ENCODE data around the gene MUS81.

MUS81 gene

DNA sequence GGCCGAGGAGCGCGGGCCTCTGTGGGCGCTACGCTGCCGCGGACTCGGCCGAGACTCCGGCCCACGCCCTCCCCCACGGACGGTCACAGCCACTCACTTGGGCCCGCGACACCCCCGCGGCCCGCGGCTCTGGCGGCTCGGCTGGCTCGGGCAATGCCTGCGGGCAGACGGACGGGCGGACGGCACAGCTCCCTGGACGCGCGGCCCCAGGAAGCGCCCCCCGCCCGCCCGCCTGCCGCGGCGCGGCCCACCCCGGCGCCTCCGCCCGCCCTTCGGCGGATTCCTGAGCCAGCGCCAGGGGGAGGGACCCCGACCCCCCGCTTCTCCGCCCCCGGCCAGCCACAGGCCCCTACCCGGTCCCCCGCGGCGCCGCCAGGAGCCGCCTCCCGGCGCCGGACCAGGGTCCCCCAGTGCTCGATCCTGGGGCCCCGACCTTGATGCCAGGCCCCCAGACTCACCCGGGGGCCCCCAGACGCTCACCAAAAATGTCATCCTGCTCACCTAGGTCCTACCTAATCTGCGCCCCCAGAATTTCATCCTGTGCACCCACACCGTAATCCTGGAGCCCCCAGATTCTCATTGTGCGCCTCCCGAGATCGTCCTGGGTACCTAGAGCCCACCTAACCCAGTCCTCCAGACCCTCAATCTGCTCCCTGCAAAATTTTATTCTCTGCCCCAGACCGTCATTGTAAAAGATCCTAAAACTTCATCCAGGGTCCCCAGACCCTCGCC, 12.5 kb downstream of the MUS81 start, which contains the start of gene EFEMP2:
Gene EFEMP2, minus strand, starts transcription at position 215 of the 732 bp plus-strand sequence. CDS start 446 bp downstream, outside the sequence.
- Histone ChIP-seq H3K27ac (replicated peaks) (peak within 1 kb of the TSS; percentile 35), H3K27me3 (ENCODE audit: insufficient read depth, poor library complexity, severe bottlenecking) (no peaks in the 10 kb centered on the region), H3K4me3 (replicated peaks; ENCODE audit: insufficient read depth, low read length) (peak within 1 kb of the TSS; percentile 46)
- TF ChIP-seq POLR2AphosphoS5 (IDR thresholded peaks at IDR 0.05; ENCODE audit: low read depth) (no peak), SPI1 (IDR thresholded peaks at IDR 0.05; ENCODE audit: borderline replicate concordance, low read depth) (no peak), REST (IDR thresholded peaks at IDR 0.05; ENCODE audit: insufficient replicate concordance, low read depth) (no peak), GABPA (IDR thresholded peaks at IDR 0.05; ENCODE audit: low read depth) (no peak)
- TF ChIP-seq, protein P1, sequence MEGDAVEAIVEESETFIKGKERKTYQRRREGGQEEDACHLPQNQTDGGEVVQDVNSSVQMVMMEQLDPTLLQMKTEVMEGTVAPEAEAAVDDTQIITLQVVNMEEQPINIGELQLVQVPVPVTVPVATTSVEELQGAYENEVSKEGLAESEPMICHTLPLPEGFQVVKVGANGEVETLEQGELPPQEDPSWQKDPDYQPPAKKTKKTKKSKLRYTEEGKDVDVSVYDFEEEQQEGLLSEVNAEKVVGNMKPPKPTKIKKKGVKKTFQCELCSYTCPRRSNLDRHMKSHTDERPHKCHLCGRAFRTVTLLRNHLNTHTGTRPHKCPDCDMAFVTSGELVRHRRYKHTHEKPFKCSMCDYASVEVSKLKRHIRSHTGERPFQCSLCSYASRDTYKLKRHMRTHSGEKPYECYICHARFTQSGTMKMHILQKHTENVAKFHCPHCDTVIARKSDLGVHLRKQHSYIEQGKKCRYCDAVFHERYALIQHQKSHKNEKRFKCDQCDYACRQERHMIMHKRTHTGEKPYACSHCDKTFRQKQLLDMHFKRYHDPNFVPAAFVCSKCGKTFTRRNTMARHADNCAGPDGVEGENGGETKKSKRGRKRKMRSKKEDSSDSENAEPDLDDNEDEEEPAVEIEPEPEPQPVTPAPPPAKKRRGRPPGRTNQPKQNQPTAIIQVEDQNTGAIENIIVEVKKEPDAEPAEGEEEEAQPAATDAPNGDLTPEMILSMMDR (IDR thresholded peaks at IDR 0.05; ENCODE audit: insufficient read depth, low read length), result no peak
- no peak for DNase-seq (ENCODE audit: low read depth in 1 of 2, low spot score in 1 of 2)

DNA sequence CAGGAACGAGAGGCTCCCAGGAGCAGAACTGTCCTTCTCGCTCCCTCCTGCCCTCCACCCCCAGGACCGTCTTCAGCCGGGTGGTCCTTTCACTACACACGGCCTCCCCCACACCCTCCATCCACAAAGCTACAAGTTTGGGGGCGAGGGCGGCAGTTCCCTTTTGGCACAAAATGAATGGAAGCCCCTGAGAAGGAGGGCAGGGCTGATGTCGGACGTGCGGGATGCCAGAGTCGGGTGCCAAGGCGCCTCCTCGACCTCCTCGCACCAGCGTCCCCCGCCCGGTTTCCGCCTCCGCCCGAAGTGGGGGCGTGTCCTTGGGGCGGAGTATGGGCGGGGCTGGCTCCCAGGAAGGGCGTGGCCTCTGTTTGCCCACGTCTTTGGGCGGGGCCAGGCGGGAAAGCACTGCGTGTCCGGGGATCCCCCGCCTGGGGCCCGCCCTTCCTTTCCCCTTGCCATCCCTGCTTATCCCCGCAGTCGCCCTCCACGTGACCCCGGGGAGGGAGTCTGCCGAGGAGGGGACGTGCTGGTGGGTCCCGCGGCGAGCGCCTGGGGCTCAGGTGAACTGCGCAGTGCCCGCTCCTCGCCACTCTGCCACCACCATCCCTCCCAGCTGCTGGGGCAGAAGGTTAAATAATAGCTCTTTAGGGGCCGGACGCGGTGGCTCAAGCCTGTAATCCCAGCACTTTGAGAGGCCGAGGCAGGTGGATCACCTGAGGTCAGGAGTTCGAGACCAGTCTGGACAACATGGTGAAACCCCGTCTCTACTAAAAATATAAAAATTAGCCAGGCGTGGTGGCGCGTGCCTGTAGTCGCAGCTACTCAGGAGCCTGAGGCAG, 13.3 kb downstream of the MUS81 start:
- Histone ChIP-seq H3K27ac (replicated peaks) (peak overlapping the region; percentile 35), H3K27me3 (ENCODE audit: insufficient read depth, poor library complexity, severe bottlenecking) (no peaks in the 10 kb centered on the region)
- no peak for TF ChIP-seq SPI1 (IDR thresholded peaks at IDR 0.05; ENCODE audit: borderline replicate concordance, low read depth)
- TF ChIP-seq, protein P1 (IDR thresholded peaks at IDR 0.05; ENCODE audit: insufficient read depth, low read length), result no peak
- TF ChIP-seq POLR2AphosphoS5 (IDR thresholded peaks at IDR 0.05; ENCODE audit: low read depth), result peak; percentile 48; the same call in 1 of the 2 replicates
- no peak for TF ChIP-seq REST (IDR thresholded peaks at IDR 0.05; ENCODE audit: insufficient replicate concordance, low read depth)

DNA sequence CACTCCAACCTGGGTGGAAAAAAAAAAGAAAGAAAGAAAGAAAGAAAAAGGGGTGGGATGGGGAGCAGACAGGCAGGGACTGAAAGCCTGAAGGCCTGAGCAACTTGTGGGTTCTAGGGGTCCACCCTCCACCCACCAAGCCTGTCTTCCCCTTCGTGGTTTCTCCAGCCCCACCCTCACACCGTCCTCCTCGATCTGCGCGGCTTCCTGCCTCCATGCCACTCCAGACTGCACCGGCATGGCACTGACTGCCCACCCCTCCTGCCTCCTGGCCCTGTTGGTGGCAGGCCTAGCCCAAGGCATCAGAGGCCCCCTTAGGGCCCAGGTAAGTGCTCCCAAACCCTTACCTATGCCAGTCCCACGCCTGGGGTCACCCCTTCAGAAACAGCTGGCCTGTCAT, 19.4 kb downstream of the MUS81 start, which contains the start of gene CTSW:
Gene CTSW, plus strand, starts transcription at position 221 of the 400 bp plus-strand sequence. Its CDS starts 18 bp downstream, at position 239.
- no peak within 1 kb of the TSS for H3K27ac ChIP-seq (replicated peaks)
- H3K27me3 ChIP-seq (ENCODE audit: insufficient read depth, poor library complexity, severe bottlenecking), result no peaks in the 10 kb centered on the region
- no peak for DNase-seq (ENCODE audit: low read depth in 1 of 2, low spot score in 1 of 2)
- H3K4me3 ChIP-seq (replicated peaks; ENCODE audit: insufficient read depth, low read length), result no peak within 1 kb of the TSS
- TF ChIP-seq SPI1 (IDR thresholded peaks at IDR 0.05; ENCODE audit: borderline replicate concordance, low read depth) (no peak), GABPA (IDR thresholded peaks at IDR 0.05; ENCODE audit: low read depth) (no peak), REST (IDR thresholded peaks at IDR 0.05; ENCODE audit: insufficient replicate concordance, low read depth) (no peak), POLR2AphosphoS5 (IDR thresholded peaks at IDR 0.05; ENCODE audit: low read depth) (no peak)
- TF ChIP-seq, protein P1 (IDR thresholded peaks at IDR 0.05; ENCODE audit: insufficient read depth, low read length), result no peak

More for the DNA sequence above, 13.3 kb downstream of the MUS81 start:
- DNase-seq (ENCODE audit: low read depth in 1 of 2, low spot score in 1 of 2), result peak; percentile 88 to 93
- H3K4me3 ChIP-seq (replicated peaks; ENCODE audit: insufficient read depth, low read length), result peak overlapping the region; percentile 46

All from HL-60 (cell line).